ENCODE measurements around the gene LEMD2.
A peak's percentile ranks its signal among the peaks of the same experiment; 100 is the strongest.

GRCh38 chr6:33785778-33786177, 3.2 kb downstream of the LEMD2 start:
- 0 out of 2 replicates have a peak, but pooled peaks have one; percentile 27 for TF ChIP-seq MAX (IDR thresholded peaks at IDR 0.05; ENCODE audit: low read depth)
- no peak for TF ChIP-seq CTCF (IDR thresholded peaks at IDR 0.05)
- TF ChIP-seq RFX5 (IDR thresholded peaks at IDR 0.05; ENCODE audit: low read length) = no peak
- TF ChIP-seq POLR2AphosphoS5 (IDR thresholded peaks at IDR 0.05; ENCODE audit: low read depth, low read length) = no peak
- no peak for TF ChIP-seq REST (IDR thresholded peaks at IDR 0.05; ENCODE audit: low read depth, low read length)
- TF ChIP-seq TAF1 (IDR thresholded peaks at IDR 0.05; ENCODE audit: borderline replicate concordance, low read depth, low read length) = no peak
- no peak for TF ChIP-seq USF2 (IDR thresholded peaks at IDR 0.05; ENCODE audit: borderline replicate concordance, low read depth, low read length)
- TF ChIP-seq YY1 (IDR thresholded peaks at IDR 0.05; ENCODE audit: low read depth) = no peak
- no peak for TF ChIP-seq PBX3 (IDR thresholded peaks at IDR 0.05)
- no peak for TF ChIP-seq RAD21 (IDR thresholded peaks at IDR 0.05; ENCODE audit: low read length)
- TF ChIP-seq EP300 (IDR thresholded peaks at IDR 0.05; ENCODE audit: borderline replicate concordance in 1 of 2, low read depth in 1 of 2, low read length in 1 of 2) = no peak
- TF ChIP-seq MXI1 (IDR thresholded peaks at IDR 0.05; ENCODE audit: low read depth, low read length) = no peak
- TF ChIP-seq NRF1 (IDR thresholded peaks at IDR 0.05; ENCODE audit: low read depth, low read length) = no peak
